GM21619 (cell line): ENCODE measurements around the gene GNB1L.
"Not testable (repeated sequence)": the region's sequence is repeated elsewhere in the genome, so short reads cannot be mapped to it uniquely, and the experiment has no call there.

ENCODE experiments used
- ATAC-seq: cut with Tn5 transposase; IDR thresholded peaks from one replicate; pipeline ENCODE4 v1.9.1; 2021; ENCODE audit not compliant: unreplicated experiment

GNB1L gene

DNA sequence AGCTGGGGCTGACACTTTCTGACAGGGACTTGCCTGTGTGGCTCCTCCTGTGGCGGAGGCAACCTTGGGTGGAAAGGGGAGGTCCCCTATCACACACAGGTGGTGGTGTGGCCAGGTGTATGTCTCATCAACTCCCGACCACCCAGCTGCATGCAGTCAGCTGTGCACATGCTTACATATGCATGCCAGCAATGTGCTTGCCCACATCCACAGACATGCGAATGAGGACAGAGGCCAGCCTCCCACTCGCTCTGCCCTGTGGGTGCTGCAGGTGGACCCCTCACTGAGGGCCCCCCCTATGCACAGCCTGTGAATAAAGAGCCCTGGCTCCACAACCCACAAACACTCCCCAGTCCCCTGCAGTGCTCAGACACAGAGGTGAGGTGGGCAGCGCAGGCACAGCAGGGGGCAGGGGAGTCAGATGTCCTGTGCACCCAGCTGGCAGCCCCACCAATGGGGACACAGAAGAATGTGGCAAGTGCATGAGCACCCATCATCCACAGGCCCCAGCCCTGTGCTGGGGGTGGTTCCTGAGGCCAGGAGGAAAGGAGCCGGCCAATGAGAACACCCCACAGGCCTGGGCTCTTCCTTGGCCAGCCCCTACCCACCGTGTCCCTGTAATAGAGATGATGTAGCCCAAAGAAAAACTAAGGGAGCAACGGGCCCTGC is 9.5 kb downstream of the GNB1L start:
- ATAC-seq: no peak

- no peak for ATAC-seq
These were observed 10.2 kb downstream of the GNB1L start for GRCh38 chr22:19844377-19845053.

- no peak for ATAC-seq
These were observed 10.8 kb downstream of the GNB1L start for GRCh38 chr22:19843857-19844376.

DNA sequence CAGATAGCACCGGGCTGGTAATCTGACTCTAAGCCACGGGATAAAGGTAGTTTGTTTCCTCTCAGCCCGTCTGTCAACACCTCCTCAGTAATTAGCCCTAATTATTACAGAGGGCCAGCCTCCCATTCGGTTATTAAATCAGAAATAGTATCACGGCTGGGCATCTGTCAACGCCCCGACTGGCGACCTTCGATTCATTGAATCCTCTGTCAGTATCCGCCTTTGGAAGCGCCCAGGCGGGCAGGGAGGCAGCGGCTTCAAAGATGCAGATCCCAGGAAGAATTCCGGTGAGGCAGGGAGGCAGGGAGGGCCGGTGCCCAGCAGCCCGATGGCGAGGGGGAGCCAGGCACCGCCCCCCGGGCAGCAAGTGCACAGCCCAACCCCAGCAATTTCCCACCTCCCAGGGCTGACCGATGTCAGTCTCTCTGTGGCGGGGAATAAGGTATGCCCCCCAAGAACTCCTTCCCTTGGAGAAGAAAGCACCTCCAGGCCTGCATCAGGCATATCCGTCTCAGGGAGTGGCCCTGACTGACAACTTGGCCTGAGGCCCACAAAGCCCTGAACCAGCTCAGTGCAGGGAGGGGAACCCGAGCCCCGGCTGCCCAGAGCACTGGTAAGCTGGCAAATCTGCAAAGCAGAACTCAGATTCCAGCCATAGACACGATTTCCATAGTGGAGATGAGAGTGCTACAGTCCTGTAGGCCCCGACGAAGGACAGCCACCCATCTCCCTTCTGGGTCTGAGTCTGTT is 11.4 kb downstream of the GNB1L start:
- no peak for ATAC-seq

DNA sequence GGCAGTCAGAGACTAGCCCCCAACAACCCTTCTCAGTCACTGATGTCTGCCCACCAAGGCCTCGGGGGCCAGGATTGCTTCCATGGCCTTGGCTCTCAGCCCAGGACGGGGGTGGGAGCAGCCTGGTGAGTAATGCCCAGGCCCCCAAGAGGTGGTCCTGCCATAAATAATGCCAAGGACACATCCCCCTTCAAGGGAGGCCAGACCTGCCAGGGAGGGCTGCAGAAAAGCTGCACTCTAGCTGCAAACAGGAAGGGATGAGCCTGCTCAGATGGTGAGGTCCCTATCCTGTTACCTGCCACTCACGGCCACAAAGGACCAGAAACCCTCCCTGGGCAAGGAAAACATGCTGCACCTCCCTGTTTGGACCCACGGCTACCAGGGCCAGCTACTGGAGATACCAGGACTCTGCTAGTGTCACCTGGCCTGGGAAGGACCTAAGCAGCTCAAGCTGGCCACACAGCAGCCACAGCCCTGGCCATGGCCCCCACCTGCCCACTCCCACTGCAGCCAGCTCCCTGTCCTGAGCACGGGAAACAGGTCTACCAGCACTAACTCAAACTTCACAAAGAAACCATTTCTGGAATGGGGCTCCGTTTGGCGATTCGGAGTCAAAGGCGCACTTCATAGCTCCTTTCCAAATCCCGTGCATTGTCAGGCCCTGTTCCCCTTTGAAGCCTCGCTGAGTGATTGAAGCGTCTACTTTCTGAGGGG is 12.1 kb downstream of the GNB1L start:
- ATAC-seq: no peak

- no peak for ATAC-seq
These were observed 12.9 kb downstream of the GNB1L start for GRCh38 chr22:19841641-19842392.

GRCh38 chr22:19840955-19841640 is 13.6 kb downstream of the GNB1L start:
- ATAC-seq: no peak

DNA sequence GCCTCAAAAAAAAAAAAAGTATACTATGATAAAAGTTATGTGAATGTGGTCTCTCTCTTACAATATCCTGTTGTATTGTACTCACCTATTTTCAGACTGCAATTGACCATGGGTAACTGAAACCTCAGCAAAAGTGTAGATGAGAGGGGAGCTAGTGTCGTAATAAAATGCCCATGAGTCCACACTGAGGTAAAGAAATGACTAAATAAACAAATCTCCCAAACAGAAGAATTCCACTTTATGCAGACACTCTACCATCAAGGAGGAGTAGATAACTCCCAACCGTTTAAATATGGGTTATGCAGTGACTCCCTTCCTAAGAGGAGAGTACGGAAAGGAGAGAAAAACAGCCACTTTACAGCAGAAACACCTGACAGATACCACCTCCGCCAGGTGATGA is 14.6 kb downstream of the GNB1L start:
- ATAC-seq: no peak

- ATAC-seq: no peak
These were observed 16.8 kb downstream of the GNB1L start for GRCh38 chr22:19837915-19838314.

- no peak for ATAC-seq
These were observed 18.2 kb downstream of the GNB1L start for GRCh38 chr22:19836512-19836911.

DNA sequence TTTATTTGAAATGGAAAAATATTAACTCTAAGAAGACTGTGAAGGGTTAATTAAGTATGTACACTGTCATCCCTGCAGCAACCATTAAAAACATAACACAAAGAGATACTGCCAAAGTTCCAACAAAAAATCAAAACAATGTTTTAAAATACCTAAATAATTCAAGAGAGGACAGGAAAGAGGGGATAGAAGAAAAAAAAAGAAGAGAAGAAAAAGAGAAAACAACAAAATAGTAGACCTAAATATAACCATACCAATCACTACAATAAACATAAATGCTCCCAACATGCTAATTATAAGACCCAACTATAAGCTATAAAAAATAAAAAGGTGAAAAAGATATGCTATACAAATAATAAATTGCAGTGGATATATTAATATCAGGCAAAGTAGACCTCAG is 20.1 kb downstream of the GNB1L start:
- ATAC-seq: no peak

DNA sequence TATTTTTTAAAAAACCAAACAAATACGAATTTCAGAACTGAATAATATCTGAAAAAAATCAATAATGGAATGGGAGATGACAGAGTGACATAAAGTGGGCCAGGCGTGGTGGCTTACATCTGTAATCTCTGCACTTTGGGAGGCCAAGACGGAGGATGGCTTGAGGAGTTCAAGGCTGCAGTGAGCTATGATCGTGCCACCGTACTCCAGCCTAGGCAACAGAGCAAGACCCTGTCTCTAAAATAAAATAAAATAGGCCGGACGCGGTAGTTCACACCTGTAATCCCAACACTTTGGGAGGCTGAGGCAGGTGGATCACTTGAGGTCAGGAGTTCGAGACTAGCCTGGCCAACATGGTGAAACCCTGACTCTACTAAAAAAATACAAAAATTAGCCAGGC is 21.3 kb downstream of the GNB1L start:
- ATAC-seq: not testable (repeated sequence)

DNA sequence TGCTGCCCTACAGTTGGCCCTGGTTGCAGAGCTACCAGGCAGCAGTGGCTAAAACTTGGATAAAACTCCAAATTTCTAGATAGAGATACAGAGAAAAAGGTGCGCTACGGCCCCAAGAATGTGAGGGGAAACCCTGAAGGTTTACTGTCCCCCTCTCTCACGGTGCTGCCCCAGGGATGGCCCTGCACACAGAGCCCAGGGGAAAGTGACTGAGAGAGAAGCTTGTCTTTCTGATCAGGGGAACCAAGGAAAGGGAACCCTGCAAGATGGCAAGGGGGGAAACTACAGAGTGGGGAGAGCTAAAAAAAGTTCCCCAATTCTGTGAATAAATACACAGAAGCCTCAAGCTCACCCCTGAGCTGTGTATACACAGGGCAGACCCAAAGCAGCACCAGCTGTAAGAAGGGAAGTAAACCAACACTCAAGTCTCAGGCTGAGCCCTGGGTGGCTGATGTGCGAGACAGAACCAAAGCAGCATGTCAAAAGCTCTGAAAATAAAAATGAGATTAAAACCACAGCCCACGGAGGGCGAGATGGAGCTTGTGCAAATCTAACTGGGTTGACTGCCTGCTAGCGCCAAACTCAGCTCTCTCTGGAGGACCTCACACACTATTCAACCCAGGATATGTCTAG is 22.1 kb downstream of the GNB1L start:
- no peak for ATAC-seq

GRCh38 chr22:19831979-19832378 is 22.7 kb downstream of the GNB1L start:
- ATAC-seq: not testable (repeated sequence)

- ATAC-seq: no peak
These were observed 23.7 kb downstream of the GNB1L start for GRCh38 chr22:19831016-19831415.

DNA sequence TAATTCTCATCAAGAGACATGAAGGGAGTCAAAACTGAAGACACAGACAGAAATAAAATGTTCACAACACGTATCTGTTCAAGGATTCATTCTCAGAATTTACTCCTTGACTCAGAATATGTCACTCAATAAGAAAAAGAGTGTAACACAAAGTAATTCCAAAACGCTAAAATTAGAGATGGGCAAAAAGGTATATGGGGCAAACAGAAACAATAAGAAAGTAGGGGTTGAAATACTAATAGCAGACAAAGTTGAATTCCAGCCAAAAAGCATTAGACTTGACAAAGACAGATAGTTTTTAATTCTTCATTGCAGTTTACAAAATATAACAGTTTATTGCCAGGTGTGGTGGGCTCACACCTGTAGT is 26.7 kb downstream of the GNB1L start:
- ATAC-seq: no peak

- ATAC-seq: no peak
These were observed 27.2 kb downstream of the GNB1L start for GRCh38 chr22:19827341-19828034.

DNA sequence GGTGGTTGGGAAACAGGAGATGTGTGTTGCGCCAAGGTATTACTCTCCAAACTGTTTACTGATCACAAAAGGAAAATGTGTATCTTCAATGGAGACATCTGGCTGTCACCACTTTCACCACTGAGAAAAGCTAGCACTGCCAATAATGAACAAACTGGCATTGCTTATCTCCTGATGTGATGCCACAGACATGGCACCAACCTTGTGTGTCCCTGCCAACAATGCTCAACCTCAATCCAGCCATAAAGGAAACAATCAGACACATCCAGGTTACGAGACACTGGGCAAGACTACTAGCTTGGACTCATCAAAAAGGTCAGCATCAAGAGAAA is 28.1 kb downstream of the GNB1L start:
- no peak for ATAC-seq
